Hindlimb muscle (tissue), 1 donor: ENCODE results near the gene ANO1. TPM values are rescaled to one million over a fixed set of nuclear protein-coding genes. Genes with fewer than 3 reads are reported as not detected.

Source experiments
- DNase-seq: peaks from one replicate; pipeline ENCODE4 v3.0.0-alpha.2; 2013
- polyA plus RNA-seq: library from polyadenylated mRNA; unstranded; fragments of 120-200 nt; gene quantifications from one replicate; pipeline ENCODE4 v1.2.1, GENCODE V29; 2013; ENCODE audit not compliant: insufficient read length

Gene ANO1
- polyA plus RNA-seq, 1 donor: 5.5 TPM

GRCh38 chr11:70167723-70168404 is 89.7 kb downstream of the ANO1 start:
- DNase-seq: no peak

GRCh38 chr11:70168405-70168754 is 90.3 kb downstream of the ANO1 start:
- no peak for DNase-seq

GRCh38 chr11:70169127-70169526 is 91.0 kb downstream of the ANO1 start:
- no peak for DNase-seq

GRCh38 chr11:70169632-70170031 is 91.5 kb downstream of the ANO1 start:
- DNase-seq: no peak

GRCh38 chr11:70170596-70171210 is 92.6 kb downstream of the ANO1 start:
- no peak for DNase-seq

- no peak for DNase-seq
These were observed 94.9 kb downstream of the ANO1 start for GRCh38 chr11:70173018-70173417.

- no peak for DNase-seq
These were observed 96.6 kb downstream of the ANO1 start for GRCh38 chr11:70174547-70175235.

- no peak for DNase-seq
These were observed 97.2 kb downstream of the ANO1 start for GRCh38 chr11:70175236-70175698.

- DNase-seq: no peak
These were observed 99.0 kb downstream of the ANO1 start for GRCh38 chr11:70176940-70177689.

GRCh38 chr11:70180906-70181305 is 102.8 kb downstream of the ANO1 start:
- DNase-seq: no peak

GRCh38 chr11:70182266-70182665 is 104.1 kb downstream of the ANO1 start:
- no peak for DNase-seq

GRCh38 chr11:70183032-70183431 is 104.9 kb downstream of the ANO1 start:
- DNase-seq: no peak

- DNase-seq: no peak
These were observed 105.5 kb downstream of the ANO1 start for GRCh38 chr11:70183483-70184176.

- DNase-seq: no peak
These were observed 106.3 kb downstream of the ANO1 start for GRCh38 chr11:70184396-70184795.

GRCh38 chr11:70185348-70186055 is 107.4 kb downstream of the ANO1 start:
- no peak for DNase-seq

GRCh38 chr11:70186420-70186819 is 108.3 kb downstream of the ANO1 start:
- DNase-seq: no peak

- DNase-seq: no peak
These were observed 108.8 kb downstream of the ANO1 start for GRCh38 chr11:70186936-70187335.

GRCh38 chr11:70187771-70188170 is 109.7 kb downstream of the ANO1 start:
- DNase-seq: no peak

GRCh38 chr11:70189622-70190021 is 111.5 kb downstream of the ANO1 start:
- DNase-seq: no peak

- peak; percentile 52 for DNase-seq
These were observed 113.5 kb downstream of the ANO1 start for GRCh38 chr11:70191495-70192140.
